K562 (cell line): ENCODE data around the gene PRTN3. TPM values are rescaled to one million over a fixed set of nuclear protein-coding genes. Genes with fewer than 3 reads are reported as not detected.

Experiments
- CREM ChIP-seq: IDR thresholded peaks from 2 replicates; pipeline ENCODE4 v1.6.1; 2014; ENCODE audit warnings: antibody characterized with exemption, low read depth
- ESRRA ChIP-seq: fragments of 450-650 bp; IDR thresholded peaks from 2 replicates; pipeline ENCODE4 v1.6.1; 2014; ENCODE audit warnings: low read depth, mild to moderate bottlenecking, moderate library complexity, borderline replicate concordance
- FOXP4 ChIP-seq: sonication (generic); formaldehyde crosslinking; IDR thresholded peaks from 2 replicates; pipeline ENCODE4 v1.8.0; 2022; ENCODE audit warnings: mild to moderate bottlenecking, missing genetic modification reagents, borderline replicate concordance
- GABPB2 ChIP-seq: fragments of 250-450 bp; sonication (Bioruptor Pico); conservative IDR thresholded peaks from 2 replicates; pipeline ENCODE4 v1.5.1; 2021; ENCODE audit warnings: mild to moderate bottlenecking
- GTF3C2 ChIP-seq: IDR thresholded peaks from 3 replicates; pipeline ENCODE4 v1.6.1; 2011; ENCODE audit warnings: borderline replicate concordance, mild to moderate bottlenecking, moderate library complexity; ENCODE audit not compliant: insufficient read length; ENCODE audit errors: extremely low read depth
- HNRNPL ChIP-seq: fragments of 200-400 bp; formaldehyde crosslinking; IDR thresholded peaks from 2 replicates; pipeline ENCODE4 v1.6.1; 2017; ENCODE audit warnings: low read depth, mild to moderate bottlenecking, low read length
- KAT7 ChIP-seq: sonication (generic); formaldehyde crosslinking; IDR thresholded peaks from 2 replicates; pipeline ENCODE4 v1.8.0; 2022; ENCODE audit warnings: missing genetic modification reagents, mild to moderate bottlenecking, borderline replicate concordance
- L3MBTL2 ChIP-seq: fragments of 450-650 bp; IDR thresholded peaks from 2 replicates; pipeline ENCODE4 v1.6.1; 2016; ENCODE audit warnings: mild to moderate bottlenecking, moderate library complexity
- NFYB ChIP-seq: IDR thresholded peaks from 2 replicates; pipeline ENCODE4 v1.6.1; 2011; ENCODE audit warnings: mild to moderate bottlenecking, moderate library complexity; ENCODE audit not compliant: insufficient read length; ENCODE audit errors: extremely low read depth
- SIN3A ChIP-seq, 2 experiments: fragments of 150-350 bp in 1 of 2; IDR thresholded peaks; 2 replicates each; pipeline ENCODE4 v1.6.1; 2011 to 2016; ENCODE audit warnings: borderline replicate concordance in 2 of 2, low read depth in 2 of 2, low read length in 2 of 2, mild to moderate bottlenecking in 2 of 2, moderate library complexity in 2 of 2; ENCODE audit not compliant: control insufficient read depth in 1 of 2
- TRIM28 ChIP-seq: fragments of 450-650 bp; IDR thresholded peaks from 2 replicates; pipeline ENCODE4 v1.6.1; 2017
- TSC22D4 ChIP-seq: fragments of 450-650 bp; IDR thresholded peaks from 2 replicates; pipeline ENCODE4 v1.6.1; 2016; ENCODE audit warnings: missing genetic modification characterization, missing biosample characterization, control low read depth
- USF2 ChIP-seq: sonication (generic); formaldehyde crosslinking; IDR thresholded peaks from 2 replicates; pipeline ENCODE4 v1.5.0; 2020; ENCODE audit warnings: missing genetic modification reagents
- ZBTB12 ChIP-seq: fragments of 250-450 bp; sonication (Bioruptor Pico); IDR thresholded peaks from 2 replicates; pipeline ENCODE4 v1.4.0; 2020
- ZNF143 ChIP-seq: sonication (generic); formaldehyde crosslinking; IDR thresholded peaks from 2 replicates; pipeline ENCODE4 v1.9.0; 2022; ENCODE audit warnings: mild to moderate bottlenecking, missing genetic modification reagents
- ZNF224 ChIP-seq: sonication (generic); formaldehyde crosslinking; IDR thresholded peaks from 2 replicates; pipeline ENCODE4 v1.8.0; 2022; ENCODE audit warnings: mild to moderate bottlenecking, missing genetic modification reagents
- ZNF695 ChIP-seq: fragments of 450-650 bp; formaldehyde crosslinking; IDR thresholded peaks from 2 replicates; pipeline ENCODE4 v1.4.0; 2020; ENCODE audit warnings: mild to moderate bottlenecking, moderate library complexity
- ZNF76 ChIP-seq: fragments of 250-450 bp; sonication (Bioruptor Pico); IDR thresholded peaks from 2 replicates; pipeline ENCODE4 v1.4.0; 2020; ENCODE audit warnings: mild to moderate bottlenecking, moderate library complexity, borderline replicate concordance
- polyA plus RNA-seq, 8 experiments: library from polyadenylated mRNA; depleted of rRNA in 4 of 8; stranded (reverse) in 5 of 8; unstranded in 3 of 8; fragments of >200 nt; fragmentation: Nextera tagmentation in 2 of 8; fragmentation: Illumina TruSeq in 1 of 8; extraction: Ambion mirVana in 2 of 8; extraction: Trizol in 1 of 8; gene quantifications; 2 replicates each; pipeline versions ENCODE4 v1.2.1 to v1.2.3, GENCODE V29; 2011 to 2014; ENCODE audit warnings: inconsistent platforms in 1 of 8, missing spikeins in 1 of 8
- total RNA-seq, 7 experiments: library from RNA; depleted of rRNA in 6 of 7; stranded (reverse); fragments of >200 nt in 6 of 7; fragmentation: Illumina TruSeq in 2 of 7; extraction: Trizol in 2 of 7; gene quantifications; 2 replicates each; pipeline versions ENCODE4 v1.2.1 to v1.2.3, GENCODE V29; 2011 to 2021; ENCODE audit warnings: low replicate concordance in 1 of 7

Gene PRTN3
- total and polyA plus RNA-seq, 9 of the 15 experiments (the other 6 are each of a cell fraction or from before 2014, with no cell fraction given) = 0.14 to 0.86 (median 0.43) TPM; not detected in 3

GRCh38 chr19:879711-880438 lies 39.1 kb downstream of the PRTN3 start (continued):
- no peak for TF ChIP-seq ZBTB12 (CRISPR knock-in tag)
- no peak for TF ChIP-seq L3MBTL2
- no peak for TF ChIP-seq ZNF143 (CRISPR knock-in tag)
- 0 out of 2 replicates have a peak, but pooled peaks have one; percentile 64 for TF ChIP-seq HNRNPL
- no peak for TF ChIP-seq NFYB
- TF ChIP-seq TRIM28 = no peak
- no peak for TF ChIP-seq SIN3A (IDR thresholded peaks at IDR 0.05; ENCODE audit: borderline replicate concordance in 2 of 2, control insufficient read depth in 1 of 2, low read depth in 2 of 2, low read length in 2 of 2)
- TF ChIP-seq ESRRA = no peak
- TF ChIP-seq GABPB2 = no peak
- TF ChIP-seq CREM = no peak
- no peak for TF ChIP-seq FOXP4
- TF ChIP-seq GTF3C2 = no peak
- no peak for TF ChIP-seq ZNF695
- no peak for TF ChIP-seq ZNF76 (CRISPR knock-in tag)
- TF ChIP-seq USF2 (CRISPR knock-in tag) = no peak
- TF ChIP-seq TSC22D4 (tag) = no peak
- TF ChIP-seq ZNF224 (CRISPR knock-in tag) = no peak
- TF ChIP-seq KAT7 (CRISPR knock-in tag) = no peak
